Neuron (in vitro differentiated cells): ENCODE measurements around the gene PTGER1.
"Not testable (repeated sequence)": the region's sequence is repeated elsewhere in the genome, so short reads cannot be mapped to it uniquely, and the experiment has no call there.

Experiments
- H2AFZ ChIP-seq: one replicate; pipeline ENCODE4 v1.6.1; 2013; ENCODE audit warnings: low read depth, mild to moderate bottlenecking, inconsistent platforms, low read length, moderate library complexity
- H3K27me3 ChIP-seq: one replicate; pipeline ENCODE4 v1.6.1; 2013; ENCODE audit warnings: low read length; ENCODE audit not compliant: insufficient read depth
- H3K36me3 ChIP-seq: one replicate; pipeline ENCODE4 v1.6.1; 2013; ENCODE audit warnings: low read length; ENCODE audit not compliant: insufficient read depth
- H3K4me1 ChIP-seq: one replicate; pipeline ENCODE4 v1.6.1; 2013; ENCODE audit warnings: low read length; ENCODE audit not compliant: insufficient read depth
- H3K4me3 ChIP-seq: 2 replicates; pipeline ENCODE4 v1.5.1; 2013; ENCODE audit warnings: mild to moderate bottlenecking, low read length, moderate library complexity
- H3K9me3 ChIP-seq: one replicate; pipeline ENCODE4 v1.6.1; 2013; ENCODE audit warnings: low read length

Gene PTGER1

GRCh38 chr19:14476327-14476672, 1.1 kb upstream of the PTGER1 start:
- H3K36me3 ChIP-seq: peaks cover 18% of the 10 kb centered on the region
- H3K9me3 ChIP-seq: no peaks in the 10 kb centered on the region
- H3K27me3 ChIP-seq: no peaks in the 10 kb centered on the region
- H3K4me1 ChIP-seq: peaks cover 7% of the 10 kb centered on the region
- no peak overlapping the region for H3K4me3 ChIP-seq
- no peak overlapping the region for H2AFZ ChIP-seq

- H3K27me3 ChIP-seq: no peaks in the 10 kb centered on the region
- H3K4me3 ChIP-seq: no peak overlapping the region
- H3K9me3 ChIP-seq: no peaks in the 10 kb centered on the region
These were observed 327 bp downstream of the PTGER1 start for GRCh38 chr19:14474827-14475226.

GRCh38 chr19:14473978-14474578, 1.1 kb downstream of the PTGER1 start:
- Histone ChIP-seq H3K9me3 (no peaks in the 10 kb centered on the region), H2AFZ (no peak overlapping the region), H3K4me1 (peaks cover 7% of the 10 kb centered on the region), H3K36me3 (peaks cover 26% of the 10 kb centered on the region), H3K4me3 (no peak overlapping the region), H3K27me3 (no peaks in the 10 kb centered on the region)

More at GRCh38 chr19:14474827-14475226, 327 bp downstream of the PTGER1 start:
- H3K36me3 ChIP-seq: peaks cover 22% of the 10 kb centered on the region
- peaks cover 7% of the 10 kb centered on the region for H3K4me1 ChIP-seq
- H2AFZ ChIP-seq: no peak overlapping the region

- no peak overlapping the region for H3K4me3 ChIP-seq
- peaks cover 7% of the 10 kb centered on the region for H3K4me1 ChIP-seq
- no peaks in the 10 kb centered on the region for H3K27me3 ChIP-seq
- no peak overlapping the region for H2AFZ ChIP-seq
- H3K9me3 ChIP-seq: no peaks in the 10 kb centered on the region
- peaks cover 25% of the 10 kb centered on the region for H3K36me3 ChIP-seq
These were observed 1.8 kb downstream of the PTGER1 start for GRCh38 chr19:14473073-14473977.

GRCh38 chr19:14472202-14472938, 2.8 kb downstream of the PTGER1 start:
- no peak overlapping the region for H3K4me3 ChIP-seq
- H2AFZ ChIP-seq: no peak overlapping the region
- H3K4me1 ChIP-seq: peaks cover 7% of the 10 kb centered on the region
- H3K9me3 ChIP-seq: no peaks in the 10 kb centered on the region
- H3K27me3 ChIP-seq: no peaks in the 10 kb centered on the region
- H3K36me3 ChIP-seq: peaks cover 28% of the 10 kb centered on the region

GRCh38 chr19:14471436-14472187, 3.5 kb downstream of the PTGER1 start:
- H2AFZ ChIP-seq: no peak overlapping the region
- peaks cover 7% of the 10 kb centered on the region for H3K4me1 ChIP-seq
- H3K4me3 ChIP-seq: no peak overlapping the region
- H3K27me3 ChIP-seq: no peaks in the 10 kb centered on the region
- H3K9me3 ChIP-seq: no peaks in the 10 kb centered on the region
- H3K36me3 ChIP-seq: peaks cover 33% of the 10 kb centered on the region

GRCh38 chr19:14470031-14470876, 4.9 kb downstream of the PTGER1 start:
- Histone ChIP-seq H3K4me3 (no peak overlapping the region), H3K27me3 (no peaks in the 10 kb centered on the region), H2AFZ (no peak overlapping the region), H3K9me3 (no peaks in the 10 kb centered on the region), H3K36me3 (peaks cover 40% of the 10 kb centered on the region), H3K4me1 (peaks cover under 1% of the 10 kb centered on the region)

GRCh38 chr19:14467816-14468215, 7.3 kb downstream of the PTGER1 start:
- H3K27me3 ChIP-seq: no peaks in the 10 kb centered on the region
- H3K9me3 ChIP-seq: no peaks in the 10 kb centered on the region
- no peaks in the 10 kb centered on the region for H3K4me1 ChIP-seq
- no peak overlapping the region for H2AFZ ChIP-seq
- peaks cover 52% of the 10 kb centered on the region for H3K36me3 ChIP-seq
- H3K4me3 ChIP-seq: no peak overlapping the region

- H3K27me3 ChIP-seq: no peaks in the 10 kb centered on the region
- peaks cover 52% of the 10 kb centered on the region for H3K36me3 ChIP-seq
- H2AFZ ChIP-seq: no peak overlapping the region
- no peak overlapping the region for H3K4me3 ChIP-seq
- no peaks in the 10 kb centered on the region for H3K4me1 ChIP-seq
- no peaks in the 10 kb centered on the region for H3K9me3 ChIP-seq
These were observed 7.8 kb downstream of the PTGER1 start for GRCh38 chr19:14467391-14467790.

GRCh38 chr19:14463747-14464146, 11.4 kb downstream of the PTGER1 start:
- H3K4me1 ChIP-seq: no peaks in the 10 kb centered on the region
- no peak overlapping the region for H2AFZ ChIP-seq
- H3K9me3 ChIP-seq: no peaks in the 10 kb centered on the region
- no peak overlapping the region for H3K4me3 ChIP-seq
- H3K36me3 ChIP-seq: peaks cover 43% of the 10 kb centered on the region
- no peaks in the 10 kb centered on the region for H3K27me3 ChIP-seq

GRCh38 chr19:14462401-14462800, 12.8 kb downstream of the PTGER1 start:
- H3K36me3 ChIP-seq: peaks cover 34% of the 10 kb centered on the region
- not testable (repeated sequence) for H3K9me3 ChIP-seq, H2AFZ ChIP-seq, H3K4me3 ChIP-seq, H3K4me1 ChIP-seq, H3K27me3 ChIP-seq

GRCh38 chr19:14460935-14461334, 14.2 kb downstream of the PTGER1 start:
- H3K9me3 ChIP-seq: no peaks in the 10 kb centered on the region

More at GRCh38 chr19:14460935-14461334, 14.2 kb downstream of the PTGER1 start:
- Histone ChIP-seq H3K4me1 (no peaks in the 10 kb centered on the region), H3K4me3 (no peak overlapping the region), H2AFZ (no peak overlapping the region), H3K36me3 (peaks cover 27% of the 10 kb centered on the region), H3K27me3 (no peaks in the 10 kb centered on the region)
